GM23338 (cell line): Measurements from ENCODE around the gene ACOXL. TPM values are rescaled to one million over a fixed set of nuclear protein-coding genes. Genes with fewer than 3 reads are reported as not detected.

ENCODE experiments used
- ATAC-seq: fragments of 200-7000 bp; cut with Tn5 transposase; 3 replicates; pipeline ENCODE4 v1.9.1; 2020
- DNase-seq: peaks from one replicate; pipeline ENCODE4 v3.0.0-alpha.2; 2015; ENCODE audit warnings: low spot score
- H2AFZ ChIP-seq: fragments of 200-600 bp; sonication (generic); 2 replicates; pipeline ENCODE4 v1.8.0; 2016; ENCODE audit warnings: antibody characterized with exemption, mild to moderate bottlenecking, moderate library complexity
- H3F3A ChIP-seq: fragments of 200-600 bp; sonication (generic); replicated peaks from 2 replicates; pipeline ENCODE4 v1.8.0; 2017; ENCODE audit warnings: antibody characterized with exemption, mixed run types, low read depth
- H3K27ac ChIP-seq: fragments of 200-600 bp; sonication (generic); 2 replicates; pipeline ENCODE4 v1.6.1; 2016; ENCODE audit warnings: low read depth
- H3K27me3 ChIP-seq: fragments of 200-600 bp; sonication (generic); 2 replicates; pipeline ENCODE4 v1.8.0; 2016; ENCODE audit warnings: mild to moderate bottlenecking, mixed run types, moderate library complexity; ENCODE audit not compliant: insufficient read depth
- H3K36me3 ChIP-seq: fragments of 200-600 bp; sonication (generic); 2 replicates; pipeline ENCODE4 v1.8.0; 2016; ENCODE audit warnings: mild to moderate bottlenecking; ENCODE audit not compliant: insufficient read depth
- H3K4me1 ChIP-seq: fragments of 200-600 bp; sonication (generic); 2 replicates; pipeline ENCODE4 v1.8.0; 2016; ENCODE audit warnings: mild to moderate bottlenecking, moderate library complexity; ENCODE audit not compliant: insufficient read depth
- H3K4me2 ChIP-seq: fragments of 200-600 bp; sonication (generic); 2 replicates; pipeline ENCODE4 v1.7.1; 2017; ENCODE audit warnings: mixed run types
- H3K4me3 ChIP-seq: fragments of 200-600 bp; sonication (generic); 2 replicates; pipeline ENCODE4 v1.6.1; 2016; ENCODE audit warnings: mixed run types
- H3K79me2 ChIP-seq: fragments of 200-600 bp; sonication (generic); replicated peaks from 2 replicates; pipeline ENCODE4 v1.8.0; 2017; ENCODE audit warnings: mild to moderate bottlenecking; ENCODE audit not compliant: insufficient read depth
- H3K9me2 ChIP-seq: fragments of 200-600 bp; sonication (generic); 2 replicates; pipeline ENCODE4 v1.8.0; 2017; ENCODE audit not compliant: insufficient read depth
- H4K20me1 ChIP-seq: fragments of 200-600 bp; sonication (generic); replicated peaks from 2 replicates; pipeline ENCODE4 v1.8.0; 2017; ENCODE audit warnings: mild to moderate bottlenecking; ENCODE audit not compliant: insufficient read depth
- H3K27ac Mint-ChIP-seq: 2 replicates; pipeline ENCODE4 v1.8.0; 2020; ENCODE audit warnings: inconsistent platforms, mild to moderate bottlenecking, moderate library complexity, mixed read lengths
- H3K27me3 Mint-ChIP-seq: 3 replicates; pipeline ENCODE4 v1.8.0; 2022; ENCODE audit warnings: low read depth, mild to moderate bottlenecking, moderate library complexity, mixed read lengths, inconsistent platforms; ENCODE audit not compliant: insufficient read depth, poor library complexity
- H3K36me3 Mint-ChIP-seq: 3 replicates; pipeline ENCODE4 v1.8.0; 2021; ENCODE audit warnings: low read depth, mild to moderate bottlenecking, inconsistent platforms, moderate library complexity, mixed read lengths
- H3K4me1 Mint-ChIP-seq: 3 replicates; pipeline ENCODE4 v1.8.0; 2020; ENCODE audit warnings: mild to moderate bottlenecking, inconsistent platforms, mixed read lengths
- H3K4me3 Mint-ChIP-seq: 3 replicates; pipeline ENCODE4 v1.8.0; 2021; ENCODE audit warnings: moderate library complexity, mild to moderate bottlenecking, inconsistent platforms, mixed read lengths
- H3K9me3 Mint-ChIP-seq: 3 replicates; pipeline ENCODE4 v1.8.0; 2020; ENCODE audit warnings: moderate library complexity, mild to moderate bottlenecking, inconsistent platforms, mixed read lengths
- CREB1 ChIP-seq: fragments of 250-450 bp; sonication (Bioruptor Pico); IDR thresholded peaks from 2 replicates; pipeline ENCODE4 v1.5.0; 2020; ENCODE audit warnings: low read depth, mild to moderate bottlenecking, moderate library complexity
- JUNB ChIP-seq: IDR thresholded peaks from one replicate; pipeline ENCODE4 v1.6.1; 2016; ENCODE audit warnings: antibody characterized with exemption; ENCODE audit not compliant: unreplicated experiment
- NANOG ChIP-seq: IDR thresholded peaks from 2 replicates; pipeline ENCODE4 v1.6.1; 2016; ENCODE audit warnings: antibody characterized with exemption, borderline replicate concordance
- polyA plus RNA-seq: library from polyadenylated mRNA; unstranded; fragments of >200 nt; fragmentation: Nextera tagmentation; extraction: Ambion mirVana; gene quantifications from 2 replicates; pipeline ENCODE4 v1.2.1, GENCODE V29; 2016
- total RNA-seq: library from RNA; depleted of rRNA; stranded (reverse); fragments of >200 nt; shearing (Covaris generic); gene quantifications from 2 replicates; pipeline ENCODE4 v1.2.3, GENCODE V29; 2014
- TF ChIP-seq, protein P1 (sequence below): fragments of 250-450 bp; sonication (Bioruptor Pico); IDR thresholded peaks from 2 replicates; pipeline ENCODE4 v1.5.0; 2020; ENCODE audit warnings: mild to moderate bottlenecking, moderate library complexity
- TF ChIP-seq, protein P2 (sequence below): IDR thresholded peaks from one replicate; pipeline ENCODE4 v1.6.1; 2018; ENCODE audit warnings: antibody characterized with exemption; ENCODE audit not compliant: unreplicated experiment

ACOXL gene
- total and polyA plus RNA-seq, 2 experiments from 2014 or later, result 9.0 to 14.7 TPM

- TF ChIP-seq NANOG, result no peak
- TF ChIP-seq, protein P1, sequence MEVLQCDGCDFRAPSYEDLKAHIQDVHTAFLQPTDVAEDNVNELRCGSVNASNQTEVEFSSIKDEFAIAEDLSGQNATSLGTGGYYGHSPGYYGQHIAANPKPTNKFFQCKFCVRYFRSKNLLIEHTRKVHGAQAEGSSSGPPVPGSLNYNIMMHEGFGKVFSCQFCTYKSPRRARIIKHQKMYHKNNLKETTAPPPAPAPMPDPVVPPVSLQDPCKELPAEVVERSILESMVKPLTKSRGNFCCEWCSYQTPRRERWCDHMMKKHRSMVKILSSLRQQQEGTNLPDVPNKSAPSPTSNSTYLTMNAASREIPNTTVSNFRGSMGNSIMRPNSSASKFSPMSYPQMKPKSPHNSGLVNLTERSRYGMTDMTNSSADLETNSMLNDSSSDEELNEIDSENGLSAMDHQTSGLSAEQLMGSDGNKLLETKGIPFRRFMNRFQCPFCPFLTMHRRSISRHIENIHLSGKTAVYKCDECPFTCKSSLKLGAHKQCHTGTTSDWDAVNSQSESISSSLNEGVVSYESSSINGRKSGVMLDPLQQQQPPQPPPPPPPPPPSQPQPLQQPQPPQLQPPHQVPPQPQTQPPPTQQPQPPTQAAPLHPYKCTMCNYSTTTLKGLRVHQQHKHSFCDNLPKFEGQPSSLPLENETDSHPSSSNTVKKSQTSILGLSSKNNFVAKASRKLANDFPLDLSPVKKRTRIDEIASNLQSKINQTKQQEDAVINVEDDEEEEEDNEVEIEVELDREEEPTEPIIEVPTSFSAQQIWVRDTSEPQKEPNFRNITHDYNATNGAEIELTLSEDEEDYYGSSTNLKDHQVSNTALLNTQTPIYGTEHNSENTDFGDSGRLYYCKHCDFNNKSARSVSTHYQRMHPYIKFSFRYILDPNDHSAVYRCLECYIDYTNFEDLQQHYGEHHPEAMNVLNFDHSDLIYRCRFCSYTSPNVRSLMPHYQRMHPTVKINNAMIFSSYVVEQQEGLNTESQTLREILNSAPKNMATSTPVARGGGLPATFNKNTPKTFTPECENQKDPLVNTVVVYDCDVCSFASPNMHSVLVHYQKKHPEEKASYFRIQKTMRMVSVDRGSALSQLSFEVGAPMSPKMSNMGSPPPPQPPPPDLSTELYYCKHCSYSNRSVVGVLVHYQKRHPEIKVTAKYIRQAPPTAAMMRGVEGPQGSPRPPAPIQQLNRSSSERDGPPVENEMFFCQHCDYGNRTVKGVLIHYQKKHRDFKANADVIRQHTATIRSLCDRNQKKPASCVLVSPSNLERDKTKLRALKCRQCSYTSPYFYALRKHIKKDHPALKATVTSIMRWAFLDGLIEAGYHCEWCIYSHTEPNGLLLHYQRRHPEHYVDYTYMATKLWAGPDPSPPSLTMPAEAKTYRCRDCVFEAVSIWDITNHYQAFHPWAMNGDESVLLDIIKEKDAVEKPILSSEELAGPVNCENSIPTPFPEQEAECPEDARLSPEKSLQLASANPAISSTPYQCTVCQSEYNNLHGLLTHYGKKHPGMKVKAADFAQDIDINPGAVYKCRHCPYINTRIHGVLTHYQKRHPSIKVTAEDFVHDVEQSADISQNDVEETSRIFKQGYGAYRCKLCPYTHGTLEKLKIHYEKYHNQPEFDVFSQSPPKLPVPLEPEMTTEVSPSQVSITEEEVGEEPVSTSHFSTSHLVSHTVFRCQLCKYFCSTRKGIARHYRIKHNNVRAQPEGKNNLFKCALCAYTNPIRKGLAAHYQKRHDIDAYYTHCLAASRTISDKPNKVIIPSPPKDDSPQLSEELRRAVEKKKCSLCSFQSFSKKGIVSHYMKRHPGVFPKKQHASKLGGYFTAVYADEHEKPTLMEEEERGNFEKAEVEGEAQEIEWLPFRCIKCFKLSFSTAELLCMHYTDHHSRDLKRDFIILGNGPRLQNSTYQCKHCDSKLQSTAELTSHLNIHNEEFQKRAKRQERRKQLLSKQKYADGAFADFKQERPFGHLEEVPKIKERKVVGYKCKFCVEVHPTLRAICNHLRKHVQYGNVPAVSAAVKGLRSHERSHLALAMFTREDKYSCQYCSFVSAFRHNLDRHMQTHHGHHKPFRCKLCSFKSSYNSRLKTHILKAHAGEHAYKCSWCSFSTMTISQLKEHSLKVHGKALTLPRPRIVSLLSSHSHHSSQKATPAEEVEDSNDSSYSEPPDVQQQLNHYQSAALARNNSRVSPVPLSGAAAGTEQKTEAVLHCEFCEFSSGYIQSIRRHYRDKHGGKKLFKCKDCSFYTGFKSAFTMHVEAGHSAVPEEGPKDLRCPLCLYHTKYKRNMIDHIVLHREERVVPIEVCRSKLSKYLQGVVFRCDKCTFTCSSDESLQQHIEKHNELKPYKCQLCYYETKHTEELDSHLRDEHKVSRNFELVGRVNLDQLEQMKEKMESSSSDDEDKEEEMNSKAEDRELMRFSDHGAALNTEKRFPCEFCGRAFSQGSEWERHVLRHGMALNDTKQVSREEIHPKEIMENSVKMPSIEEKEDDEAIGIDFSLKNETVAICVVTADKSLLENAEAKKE, result no peak
- TF ChIP-seq, protein P2, sequence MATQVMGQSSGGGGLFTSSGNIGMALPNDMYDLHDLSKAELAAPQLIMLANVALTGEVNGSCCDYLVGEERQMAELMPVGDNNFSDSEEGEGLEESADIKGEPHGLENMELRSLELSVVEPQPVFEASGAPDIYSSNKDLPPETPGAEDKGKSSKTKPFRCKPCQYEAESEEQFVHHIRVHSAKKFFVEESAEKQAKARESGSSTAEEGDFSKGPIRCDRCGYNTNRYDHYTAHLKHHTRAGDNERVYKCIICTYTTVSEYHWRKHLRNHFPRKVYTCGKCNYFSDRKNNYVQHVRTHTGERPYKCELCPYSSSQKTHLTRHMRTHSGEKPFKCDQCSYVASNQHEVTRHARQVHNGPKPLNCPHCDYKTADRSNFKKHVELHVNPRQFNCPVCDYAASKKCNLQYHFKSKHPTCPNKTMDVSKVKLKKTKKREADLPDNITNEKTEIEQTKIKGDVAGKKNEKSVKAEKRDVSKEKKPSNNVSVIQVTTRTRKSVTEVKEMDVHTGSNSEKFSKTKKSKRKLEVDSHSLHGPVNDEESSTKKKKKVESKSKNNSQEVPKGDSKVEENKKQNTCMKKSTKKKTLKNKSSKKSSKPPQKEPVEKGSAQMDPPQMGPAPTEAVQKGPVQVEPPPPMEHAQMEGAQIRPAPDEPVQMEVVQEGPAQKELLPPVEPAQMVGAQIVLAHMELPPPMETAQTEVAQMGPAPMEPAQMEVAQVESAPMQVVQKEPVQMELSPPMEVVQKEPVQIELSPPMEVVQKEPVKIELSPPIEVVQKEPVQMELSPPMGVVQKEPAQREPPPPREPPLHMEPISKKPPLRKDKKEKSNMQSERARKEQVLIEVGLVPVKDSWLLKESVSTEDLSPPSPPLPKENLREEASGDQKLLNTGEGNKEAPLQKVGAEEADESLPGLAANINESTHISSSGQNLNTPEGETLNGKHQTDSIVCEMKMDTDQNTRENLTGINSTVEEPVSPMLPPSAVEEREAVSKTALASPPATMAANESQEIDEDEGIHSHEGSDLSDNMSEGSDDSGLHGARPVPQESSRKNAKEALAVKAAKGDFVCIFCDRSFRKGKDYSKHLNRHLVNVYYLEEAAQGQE, result no peak
- TF ChIP-seq CREB1 (CRISPR knock-in tag), result no peak
- no peak for TF ChIP-seq JUNB
- H2AFZ ChIP-seq, result no peak overlapping the region
- Mint-ChIP-seq H3K36me3 (no peaks in the 10 kb centered on the region), H3K27me3 (no peaks in the 10 kb centered on the region), H3K4me1 (peaks cover 14% of the 10 kb centered on the region), H3K9me3 (no peaks in the 10 kb centered on the region; the same call in 2 of the 3 replicates), H3K4me3 (no peak overlapping the region), H3K27ac (no peak overlapping the region)
- DNase-seq (peak; percentile 5), ATAC-seq (peak; percentile 40)
- no peaks in the 10 kb centered on the region for H4K20me1 ChIP-seq
- H3F3A ChIP-seq, result no peaks in the 10 kb centered on the region
- no peaks in the 10 kb centered on the region for H3K9me2 ChIP-seq
- no peak overlapping the region for H3K27ac ChIP-seq
- no peaks in the 10 kb centered on the region for H3K36me3 ChIP-seq
- no peak overlapping the region for H3K4me2 ChIP-seq
- 0 out of 2 replicates have a peak, but pooled peaks cover 3% of the 10 kb centered on the region for H3K4me1 ChIP-seq
- H3K4me3 ChIP-seq, result no peak overlapping the region
- no peaks in the 10 kb centered on the region for H3K79me2 ChIP-seq
- H3K27me3 ChIP-seq, result no peaks in the 10 kb centered on the region
Measured at GRCh38 chr2:110955556-110955955, 223.2 kb downstream of the ACOXL start.
